Dendritic cell treated with granulocyte-macrophage colony-stimulating factor and Interleukin-4, amounts not matched to agents 40 ng/mL and 50 ng/mL, for 4 days (primary cell): ENCODE measurements around the gene LURAP1L.

Experiments used
- H3K27ac Mint-ChIP-seq: one replicate; pipeline ENCODE4 v1.8.0; 2022; ENCODE audit warnings: mild to moderate bottlenecking, mixed read lengths
- H3K27me3 Mint-ChIP-seq: one replicate; pipeline ENCODE4 v1.8.0; 2022; ENCODE audit warnings: mild to moderate bottlenecking, mixed read lengths
- H3K36me3 Mint-ChIP-seq: one replicate; pipeline ENCODE4 v1.8.0; 2022; ENCODE audit warnings: low read depth, mixed read lengths
- H3K4me1 Mint-ChIP-seq: one replicate; pipeline ENCODE4 v1.8.0; 2022; ENCODE audit warnings: low read depth, mixed read lengths
- H3K4me3 Mint-ChIP-seq: one replicate; pipeline ENCODE4 v1.8.0; 2022; ENCODE audit warnings: mild to moderate bottlenecking, moderate library complexity, mixed read lengths
- H3K9me3 Mint-ChIP-seq: one replicate; pipeline ENCODE4 v1.8.0; 2022; ENCODE audit warnings: mixed read lengths
- intact Hi-C: fragments of 100-400 bp; cut with micrococcal nuclease; formaldehyde crosslinking; loops from one replicate; pipeline ENCODE4 v1.15.0; 2022

Gene LURAP1L

GRCh38 chr9:12765088-12765798 is 9.6 kb upstream of the LURAP1L start:
- Mint-ChIP-seq H3K27ac (no peak overlapping the region), H3K27me3 (no peaks in the 10 kb centered on the region), H3K4me1 (no peaks in the 10 kb centered on the region), H3K9me3 (no peaks in the 10 kb centered on the region), H3K36me3 (no peaks in the 10 kb centered on the region), H3K4me3 (no peak overlapping the region)
- intact Hi-C loops = no loop called here

GRCh38 chr9:12766357-12766756 is 8.5 kb upstream of the LURAP1L start:
- Mint-ChIP-seq H3K36me3 (no peaks in the 10 kb centered on the region), H3K4me1 (no peaks in the 10 kb centered on the region), H3K9me3 (no peaks in the 10 kb centered on the region), H3K4me3 (no peak overlapping the region), H3K27me3 (no peaks in the 10 kb centered on the region), H3K27ac (no peak overlapping the region)
- intact Hi-C loops = no loop called here

- intact Hi-C loops = no loop called here
- H3K27me3 Mint-ChIP-seq = peaks cover 14% of the 10 kb centered on the region
- no peaks in the 10 kb centered on the region for H3K9me3 Mint-ChIP-seq
- H3K4me1 Mint-ChIP-seq = peaks cover 5% of the 10 kb centered on the region
- no peaks in the 10 kb centered on the region for H3K36me3 Mint-ChIP-seq
- H3K27ac Mint-ChIP-seq = no peak overlapping the region
- H3K4me3 Mint-ChIP-seq = no peak overlapping the region
Observed at GRCh38 chr9:12770261-12770660, 4.6 kb upstream of the LURAP1L start.

GRCh38 chr9:12771891-12772290 is 2.9 kb upstream of the LURAP1L start:
- peaks cover 29% of the 10 kb centered on the region for H3K27me3 Mint-ChIP-seq
- no peaks in the 10 kb centered on the region for H3K36me3 Mint-ChIP-seq
- peaks cover 19% of the 10 kb centered on the region for H3K4me1 Mint-ChIP-seq
- intact Hi-C loops = no loop called here
- H3K4me3 Mint-ChIP-seq = no peak overlapping the region
- no peak overlapping the region for H3K27ac Mint-ChIP-seq
- H3K9me3 Mint-ChIP-seq = no peaks in the 10 kb centered on the region

- no peak overlapping the region for H3K27ac Mint-ChIP-seq
- peaks cover 19% of the 10 kb centered on the region for H3K4me1 Mint-ChIP-seq
- H3K4me3 Mint-ChIP-seq = no peak overlapping the region
- H3K36me3 Mint-ChIP-seq = no peaks in the 10 kb centered on the region
- intact Hi-C loops = no loop called here
- H3K9me3 Mint-ChIP-seq = no peaks in the 10 kb centered on the region
- H3K27me3 Mint-ChIP-seq = peaks cover 32% of the 10 kb centered on the region
Observed at GRCh38 chr9:12773562-12773961, 1.3 kb upstream of the LURAP1L start.

GRCh38 chr9:12775679-12776512 is 1.1 kb downstream of the LURAP1L start:
- Mint-ChIP-seq H3K36me3 (no peaks in the 10 kb centered on the region), H3K4me3 (peak overlapping the region; percentile 66), H3K27me3 (peaks cover 32% of the 10 kb centered on the region), H3K9me3 (no peaks in the 10 kb centered on the region), H3K27ac (no peak overlapping the region), H3K4me1 (peaks cover 19% of the 10 kb centered on the region)
- intact Hi-C loops = no loop called here

- Mint-ChIP-seq H3K4me3 (peak overlapping the region; percentile 66), H3K4me1 (peaks cover 19% of the 10 kb centered on the region), H3K27me3 (peaks cover 32% of the 10 kb centered on the region), H3K9me3 (no peaks in the 10 kb centered on the region), H3K27ac (no peak overlapping the region), H3K36me3 (no peaks in the 10 kb centered on the region)
- intact Hi-C loops = no loop called here
Observed at GRCh38 chr9:12776513-12777055, 1.8 kb downstream of the LURAP1L start.

GRCh38 chr9:12777121-12778022 is 2.6 kb downstream of the LURAP1L start:
- no peak overlapping the region for H3K27ac Mint-ChIP-seq
- H3K36me3 Mint-ChIP-seq = no peaks in the 10 kb centered on the region
- H3K9me3 Mint-ChIP-seq = no peaks in the 10 kb centered on the region
- peaks cover 19% of the 10 kb centered on the region for H3K4me1 Mint-ChIP-seq
- no peak overlapping the region for H3K4me3 Mint-ChIP-seq
- H3K27me3 Mint-ChIP-seq = peaks cover 32% of the 10 kb centered on the region
- intact Hi-C loops = no loop called here

GRCh38 chr9:12778389-12778788 is 3.6 kb downstream of the LURAP1L start:
- H3K36me3 Mint-ChIP-seq = no peaks in the 10 kb centered on the region
- H3K9me3 Mint-ChIP-seq = no peaks in the 10 kb centered on the region
- H3K27ac Mint-ChIP-seq = no peak overlapping the region
- H3K4me1 Mint-ChIP-seq = peaks cover 19% of the 10 kb centered on the region
- peaks cover 26% of the 10 kb centered on the region for H3K27me3 Mint-ChIP-seq
- no peak overlapping the region for H3K4me3 Mint-ChIP-seq
- intact Hi-C loops = no loop called here

- H3K9me3 Mint-ChIP-seq = no peaks in the 10 kb centered on the region
- no peaks in the 10 kb centered on the region for H3K36me3 Mint-ChIP-seq
- intact Hi-C loops = no loop called here
- H3K4me1 Mint-ChIP-seq = peaks cover 4% of the 10 kb centered on the region
- peaks cover 8% of the 10 kb centered on the region for H3K27me3 Mint-ChIP-seq
- H3K27ac Mint-ChIP-seq = no peak overlapping the region
- H3K4me3 Mint-ChIP-seq = no peak overlapping the region
Observed at GRCh38 chr9:12781226-12781733, 6.5 kb downstream of the LURAP1L start.

GRCh38 chr9:12783767-12784460 is 9.1 kb downstream of the LURAP1L start:
- intact Hi-C loops = no loop called here
- Mint-ChIP-seq H3K9me3 (no peaks in the 10 kb centered on the region), H3K4me3 (no peak overlapping the region), H3K27me3 (no peaks in the 10 kb centered on the region), H3K4me1 (no peaks in the 10 kb centered on the region), H3K36me3 (no peaks in the 10 kb centered on the region), H3K27ac (no peak overlapping the region)

- intact Hi-C loops = no loop called here
- Mint-ChIP-seq H3K4me3 (no peak overlapping the region), H3K36me3 (no peaks in the 10 kb centered on the region), H3K27me3 (no peaks in the 10 kb centered on the region), H3K9me3 (no peaks in the 10 kb centered on the region), H3K4me1 (no peaks in the 10 kb centered on the region), H3K27ac (no peak overlapping the region)
Observed at GRCh38 chr9:12784461-12785259, 9.8 kb downstream of the LURAP1L start.
